GM19372 (cell line): ENCODE measurements around the gene MMP17.

Source experiments
- ATAC-seq: cut with Tn5 transposase; IDR thresholded peaks from one replicate; pipeline ENCODE4 v1.9.1; 2021; ENCODE audit warnings: mild to moderate bottlenecking, low read depth, moderate library complexity; ENCODE audit not compliant: unreplicated experiment

MMP17 gene

DNA sequence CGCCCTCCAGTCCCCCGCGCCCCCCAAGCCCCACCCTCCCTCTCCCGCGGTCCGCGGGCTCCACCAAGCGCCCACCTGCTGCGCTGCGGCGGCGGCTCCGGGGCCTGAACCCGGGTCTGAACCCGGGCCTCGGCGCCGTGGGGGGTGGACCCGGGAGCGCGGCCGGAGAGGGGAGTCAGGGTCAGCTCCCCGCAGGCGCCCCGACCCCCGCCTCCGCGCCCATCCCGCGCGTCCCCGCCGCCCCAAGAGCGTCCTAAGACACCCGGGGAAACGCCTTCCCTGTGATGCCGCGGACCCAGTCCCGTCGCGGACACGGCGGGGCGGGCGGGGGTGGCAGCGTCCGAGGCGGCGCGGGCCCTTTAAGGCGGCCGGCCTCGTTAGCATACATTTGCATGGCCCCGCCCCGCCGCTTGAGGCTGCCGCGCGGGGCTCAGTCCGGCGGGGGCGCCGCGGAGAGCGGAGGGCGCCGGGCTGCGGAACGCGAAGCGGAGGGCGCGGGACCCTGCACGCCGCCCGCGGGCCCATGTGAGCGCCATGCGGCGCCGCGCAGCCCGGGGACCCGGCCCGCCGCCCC is at the start of gene MMP17:
MMP17 (plus strand) TSS at position 433 of the 574 bp plus-strand sequence; CDS start at position 535, 102 bp downstream.
- ATAC-seq, result no peak

DNA sequence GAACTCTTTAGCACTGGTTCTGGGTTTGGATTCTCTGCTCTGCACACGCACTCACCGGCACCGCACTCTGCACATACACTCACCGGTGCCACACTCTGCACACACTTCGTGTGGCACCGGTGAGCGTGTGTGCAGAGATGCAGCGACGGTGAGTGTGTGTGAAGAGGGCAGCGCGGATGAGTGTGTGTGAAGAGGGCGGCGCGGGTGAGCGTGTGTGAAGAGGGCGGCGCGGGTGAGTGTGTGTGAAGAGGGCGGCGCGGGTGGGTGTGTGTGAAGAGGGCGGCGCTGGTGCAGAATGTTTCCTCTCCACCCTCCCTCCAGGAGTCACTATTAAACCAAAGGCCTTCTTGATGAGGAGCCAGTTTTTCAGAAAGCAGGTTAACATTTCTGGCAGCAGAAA is 49.2 kb upstream of the MMP17 start:
- ATAC-seq, result no peak

DNA sequence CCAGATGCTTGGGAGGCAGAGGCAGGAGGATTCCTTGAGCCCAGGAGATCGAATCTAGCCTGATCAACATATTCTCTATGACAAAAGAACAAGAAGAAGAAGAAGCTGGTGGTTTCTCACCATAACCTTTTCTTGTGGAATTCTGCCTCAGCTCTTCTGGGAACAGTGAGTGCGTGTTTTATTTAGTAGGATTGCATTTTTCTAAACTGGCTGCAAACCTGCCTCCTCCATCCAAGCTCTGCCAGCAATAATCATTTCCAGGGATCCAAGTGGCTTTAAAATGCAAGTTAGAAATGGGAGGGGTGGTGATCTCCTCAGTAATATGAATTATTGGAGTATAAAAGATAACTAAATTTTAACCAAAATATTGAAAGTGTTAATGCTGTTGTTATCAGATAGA is 46.1 kb upstream of the MMP17 start:
- no peak for ATAC-seq

DNA sequence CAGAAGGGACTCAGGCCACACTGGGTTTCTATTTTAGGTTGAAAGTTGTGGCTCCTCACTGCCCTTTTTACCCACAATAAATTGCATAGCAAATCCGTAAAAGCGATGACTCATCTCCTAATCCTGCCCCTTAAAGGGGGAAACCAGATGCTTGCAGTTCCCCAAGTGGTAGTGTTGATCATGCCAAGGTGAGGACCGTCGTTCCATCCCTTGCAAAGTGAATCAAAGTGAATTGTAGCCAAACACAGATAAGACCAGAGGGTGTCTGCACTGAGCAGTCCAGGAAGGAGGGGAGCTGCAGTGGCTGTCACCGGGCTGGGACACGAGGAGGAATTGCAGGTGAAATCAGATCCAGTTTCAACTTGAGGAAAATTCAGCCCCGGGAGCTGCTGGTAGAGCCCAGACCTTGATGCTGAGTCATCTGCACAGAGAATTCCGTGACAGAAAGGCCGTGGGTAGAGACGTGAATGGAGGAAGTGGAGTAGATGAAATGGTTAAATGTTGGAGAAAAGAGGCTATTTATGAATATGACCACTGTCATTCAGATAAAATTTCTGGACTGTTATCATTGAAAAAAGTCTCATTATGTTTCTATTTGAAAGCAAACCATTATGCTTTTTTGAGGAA is 44.2 kb upstream of the MMP17 start:
- no peak for ATAC-seq

DNA sequence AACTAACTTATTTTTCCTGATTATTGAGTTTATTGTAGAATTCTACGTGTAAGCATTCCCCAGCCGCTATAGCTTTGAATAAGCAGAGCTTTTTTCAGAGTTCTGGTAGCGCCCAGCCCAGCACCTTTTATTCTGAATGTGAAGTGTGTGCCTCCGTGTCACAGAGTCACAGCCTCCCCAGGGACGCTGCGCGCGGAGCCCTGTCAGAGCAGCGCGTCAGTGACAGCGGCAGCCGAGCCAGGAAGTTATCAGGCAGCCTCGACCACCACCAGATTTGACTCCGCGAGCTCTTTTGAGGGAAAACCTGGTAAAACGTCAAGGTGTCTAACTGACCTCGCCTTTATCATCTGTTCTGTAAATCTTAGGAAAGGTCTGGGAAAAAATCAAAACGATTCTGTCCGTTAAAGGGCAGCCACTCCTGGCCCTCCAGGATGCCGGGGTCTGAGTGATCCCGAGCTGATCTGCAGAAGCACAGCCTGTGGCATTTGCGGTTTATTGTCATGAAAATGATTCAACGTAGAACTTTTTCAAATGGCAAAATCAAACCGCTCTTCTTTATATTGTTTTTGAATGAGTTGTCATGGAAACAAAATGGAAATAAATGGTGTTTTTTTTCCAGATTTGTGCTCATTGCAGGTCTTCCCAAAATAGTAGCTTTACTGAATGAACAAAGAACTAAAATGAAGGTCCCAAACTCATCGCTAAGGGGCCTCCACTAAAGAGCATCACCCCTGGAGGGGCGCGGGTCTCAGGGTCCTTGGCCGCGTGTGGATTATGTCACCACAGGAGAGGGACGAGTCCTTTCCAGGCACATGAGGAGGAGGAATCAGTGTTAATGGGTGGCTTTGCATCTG is 43.1 kb upstream of the MMP17 start:
- ATAC-seq, result no peak

DNA sequence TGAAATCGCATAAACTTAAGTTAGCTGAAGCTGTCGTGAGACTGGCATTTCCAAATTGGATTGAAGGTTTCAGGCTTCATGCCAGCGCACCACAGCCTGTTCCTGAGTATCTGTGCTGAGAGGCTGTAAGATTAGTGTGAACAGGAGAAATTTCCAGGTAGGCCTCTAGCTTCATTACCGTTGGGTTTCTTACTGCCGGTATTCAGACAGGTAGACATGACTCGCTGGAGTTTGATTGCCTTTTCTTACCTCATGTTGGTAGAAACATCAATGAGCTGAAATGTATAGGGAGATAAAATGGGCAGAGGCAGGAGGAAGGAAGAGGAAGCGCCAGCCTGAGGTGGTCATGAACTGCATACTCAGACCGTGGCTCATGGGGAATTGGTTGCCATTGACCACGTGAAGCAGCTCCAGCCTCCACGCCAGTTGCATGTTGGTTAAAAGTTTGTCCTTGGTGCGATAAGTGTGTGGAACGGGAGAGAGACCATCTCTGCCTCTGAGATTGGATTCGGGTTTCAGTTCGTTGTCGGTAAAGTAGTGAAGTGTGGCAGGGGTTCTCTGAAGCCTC is 42.3 kb upstream of the MMP17 start:
- ATAC-seq, result no peak

DNA sequence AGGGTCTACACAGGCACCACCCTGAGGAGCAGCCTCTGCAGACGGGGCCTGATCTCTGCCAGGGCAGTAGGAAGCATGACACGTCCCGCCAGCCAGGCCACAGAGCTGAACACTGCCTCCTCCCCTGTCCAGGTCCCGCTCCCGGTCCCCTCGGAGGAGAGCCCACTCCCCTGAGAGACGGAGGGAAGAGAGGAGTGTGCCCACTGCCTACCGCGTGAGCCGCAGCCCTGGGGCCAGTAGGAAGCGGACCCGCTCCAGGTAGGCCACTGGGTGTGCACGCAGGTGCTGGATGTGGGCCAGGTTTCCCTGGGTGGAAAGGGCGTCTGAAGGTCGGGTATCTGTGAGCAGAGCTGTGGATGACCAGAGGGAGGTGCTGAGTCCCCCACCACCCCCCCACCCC is 41.9 kb upstream of the MMP17 start:
- ATAC-seq, result no peak

DNA sequence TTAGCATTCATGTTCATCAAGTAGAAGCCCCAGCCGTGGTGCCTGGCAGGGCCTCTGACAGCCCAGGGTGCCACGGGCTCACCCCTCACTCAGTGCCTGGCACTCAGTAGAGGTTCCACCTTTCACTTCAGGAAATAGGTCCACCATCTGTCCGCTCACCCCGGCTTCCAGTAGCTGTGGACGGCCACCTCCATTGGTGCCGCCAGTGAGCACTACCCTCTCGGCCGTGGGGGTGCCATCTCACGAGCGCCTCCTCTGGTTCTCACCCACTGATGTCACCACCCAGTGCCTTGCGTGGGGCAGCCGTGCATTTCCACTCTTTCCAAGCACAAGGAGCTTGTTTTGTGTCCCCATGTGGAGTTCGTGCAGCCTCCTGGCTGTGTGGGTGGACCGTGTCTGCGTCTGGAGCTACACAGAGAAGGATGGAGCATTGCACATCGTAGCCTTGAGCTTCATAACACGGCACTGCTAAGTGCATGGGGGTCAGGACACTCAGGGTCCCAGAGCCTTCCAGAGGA is 41.0 kb upstream of the MMP17 start:
- ATAC-seq, result no peak

DNA sequence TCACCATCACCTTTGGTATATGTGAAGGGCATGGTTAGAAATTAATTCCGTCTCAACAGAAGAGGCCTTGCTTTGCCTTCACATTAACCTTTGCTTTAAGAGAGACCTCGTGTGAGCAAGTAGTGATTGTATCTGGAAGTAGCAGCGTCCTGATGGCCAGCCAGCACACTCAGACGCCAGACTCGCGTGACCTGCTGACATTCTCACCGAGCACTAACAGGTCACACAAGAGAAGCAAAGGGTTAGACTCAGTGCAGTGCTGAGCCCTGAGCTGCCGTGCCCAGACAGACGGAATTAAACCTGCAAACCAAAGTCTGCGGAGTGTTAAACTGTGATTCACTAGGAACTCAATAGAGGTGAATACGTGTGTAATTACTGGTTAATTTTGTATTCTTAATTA is 40.1 kb upstream of the MMP17 start:
- ATAC-seq, result no peak

DNA sequence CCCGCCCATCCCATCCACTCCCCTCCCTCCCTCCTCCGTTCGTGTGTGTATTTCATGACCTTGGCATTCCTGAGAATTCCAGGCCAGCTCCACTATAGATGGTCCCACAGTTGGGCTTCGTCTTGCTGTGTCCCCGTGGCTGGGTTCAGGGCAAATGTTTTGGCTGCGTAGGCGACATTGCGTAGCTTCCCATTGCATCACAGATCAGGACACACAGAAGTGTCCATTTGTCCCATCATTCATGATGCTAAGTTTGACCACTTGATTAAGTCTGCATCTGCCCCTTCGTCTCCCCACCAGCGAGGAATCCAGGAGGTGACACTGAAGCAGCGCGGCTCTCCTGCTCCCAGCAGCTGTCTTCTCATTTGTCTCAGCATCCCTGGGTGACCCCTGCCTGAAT is 38.6 kb upstream of the MMP17 start:
- no peak for ATAC-seq

DNA sequence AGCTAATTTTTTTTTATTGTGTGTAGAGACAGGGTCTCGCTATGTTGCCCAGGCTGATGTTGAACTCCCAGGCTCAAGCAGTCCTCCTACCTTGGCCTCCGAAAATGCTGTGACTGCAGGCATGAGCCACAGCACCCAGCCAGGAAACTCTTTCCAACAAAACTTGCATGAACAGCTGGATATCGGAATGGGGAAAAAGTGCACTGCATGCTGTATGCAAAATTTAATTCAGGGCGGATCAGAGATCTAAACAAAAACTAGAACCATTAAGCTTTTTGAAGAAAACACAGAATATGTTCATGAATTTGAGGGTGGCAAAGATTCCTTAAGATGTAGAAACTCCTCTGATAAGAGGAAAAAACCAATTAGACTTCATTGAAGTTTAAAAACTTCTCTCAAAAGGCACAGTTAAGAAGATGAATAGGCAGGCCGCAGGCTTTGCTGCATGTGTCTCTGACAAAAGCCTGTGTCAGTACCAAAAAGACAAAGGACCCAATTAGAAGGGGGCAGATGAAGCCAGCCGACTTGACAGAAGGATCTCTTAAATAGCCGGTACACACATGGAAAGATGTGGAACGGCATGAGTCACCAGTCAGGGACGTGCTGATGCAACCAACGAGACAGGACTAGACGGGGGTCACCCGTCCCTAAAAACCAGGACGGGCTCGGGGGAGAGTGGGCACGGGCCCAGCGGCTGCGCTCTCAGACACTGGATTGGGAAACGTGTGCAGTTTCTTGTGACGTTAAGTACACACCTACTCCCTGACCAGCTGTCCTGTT is 34.8 kb upstream of the MMP17 start:
- ATAC-seq, result no peak

DNA sequence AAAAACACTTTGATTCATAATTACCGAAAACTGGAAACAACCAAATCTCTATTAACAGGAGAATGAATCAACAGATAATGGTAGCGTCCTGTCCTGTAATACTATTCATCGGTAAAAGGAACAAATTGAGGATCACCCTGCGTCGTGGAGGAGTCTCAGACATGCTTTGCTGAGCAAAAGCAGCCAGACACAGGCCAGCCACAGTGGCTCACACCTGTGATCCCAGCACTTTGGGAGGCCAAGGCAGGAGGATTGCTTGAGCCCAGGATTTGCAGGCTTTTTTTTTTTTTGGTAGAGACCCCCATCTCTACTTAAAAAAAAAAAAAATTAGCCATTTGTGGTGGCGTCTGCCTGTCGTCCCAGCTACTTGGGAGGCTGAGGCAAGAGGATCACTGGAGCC is 34.1 kb upstream of the MMP17 start:
- ATAC-seq, result no peak

DNA sequence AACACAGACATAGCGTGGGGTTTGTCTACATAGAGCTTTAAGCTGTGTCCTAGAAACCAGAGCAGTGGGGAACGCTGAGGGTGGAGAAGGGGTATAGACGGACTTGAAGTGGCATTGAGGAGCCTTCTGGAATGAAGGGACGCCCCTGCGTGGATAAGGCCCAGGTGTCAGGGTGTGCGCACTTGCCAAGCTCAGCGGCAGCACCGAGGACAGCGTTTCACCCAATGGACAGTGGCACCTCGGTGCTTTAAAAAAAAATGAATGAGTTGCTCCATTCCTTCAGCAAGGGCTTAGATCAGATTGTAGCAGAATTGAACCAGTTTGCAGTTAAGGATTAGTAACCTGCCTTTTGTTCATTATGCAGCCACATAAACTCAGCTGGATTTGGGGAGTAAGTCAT is 33.6 kb upstream of the MMP17 start:
- ATAC-seq, result no peak

DNA sequence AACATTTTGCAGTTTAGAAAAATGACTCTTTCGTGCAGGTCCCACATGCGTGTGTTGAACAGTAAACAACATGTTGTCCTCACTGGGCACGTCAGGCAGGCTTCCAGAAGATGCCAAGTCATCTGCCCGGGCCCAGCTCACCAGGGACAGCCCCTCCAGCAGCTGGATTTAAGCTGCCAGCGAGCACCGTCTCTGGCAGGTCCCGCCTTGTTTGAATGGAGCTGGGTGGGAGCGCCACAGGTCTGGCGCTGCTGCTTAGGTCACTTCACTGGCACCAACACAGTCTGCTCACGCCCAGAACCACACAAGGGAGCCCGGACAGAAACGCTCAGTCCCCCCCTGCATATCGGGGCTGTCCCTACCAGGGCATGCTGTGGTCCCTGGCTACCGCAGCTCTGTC is 33.1 kb upstream of the MMP17 start:
- no peak for ATAC-seq

DNA sequence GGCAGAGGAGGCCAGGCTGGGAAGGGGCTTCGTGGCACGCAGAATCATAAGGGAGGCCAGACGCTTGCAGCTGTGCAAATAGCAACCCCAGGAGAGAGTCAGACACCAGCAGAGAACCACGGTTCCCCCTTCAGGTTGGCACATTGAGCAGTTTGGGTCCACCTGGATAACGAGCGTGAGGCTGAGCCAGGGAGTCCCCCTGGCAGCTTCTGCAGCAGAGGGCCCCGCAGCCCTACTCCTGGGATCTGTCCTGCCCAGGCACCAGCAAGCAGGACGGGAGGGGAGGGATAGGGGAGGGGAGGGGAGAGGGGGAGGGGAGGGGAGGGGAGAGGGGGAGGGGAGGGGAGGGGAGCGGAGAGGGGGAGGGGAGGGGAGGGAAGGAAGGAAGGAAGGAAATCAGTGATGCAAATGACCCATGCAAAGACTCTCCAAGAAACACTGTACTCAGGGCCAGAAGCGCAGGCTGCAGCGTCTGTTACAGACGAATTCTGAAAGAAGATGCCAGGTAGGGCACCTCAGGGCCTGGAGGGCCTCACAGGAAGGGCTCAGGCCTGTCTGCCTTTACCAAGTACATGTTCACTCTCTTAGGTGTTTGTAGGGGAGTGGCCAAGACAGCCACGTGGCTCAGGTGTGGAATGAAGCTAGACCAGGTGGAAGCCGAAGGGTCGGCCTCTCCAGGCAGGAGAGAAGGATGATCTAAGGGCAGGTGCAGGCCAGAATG is 32.3 kb upstream of the MMP17 start:
- ATAC-seq, result no peak

DNA sequence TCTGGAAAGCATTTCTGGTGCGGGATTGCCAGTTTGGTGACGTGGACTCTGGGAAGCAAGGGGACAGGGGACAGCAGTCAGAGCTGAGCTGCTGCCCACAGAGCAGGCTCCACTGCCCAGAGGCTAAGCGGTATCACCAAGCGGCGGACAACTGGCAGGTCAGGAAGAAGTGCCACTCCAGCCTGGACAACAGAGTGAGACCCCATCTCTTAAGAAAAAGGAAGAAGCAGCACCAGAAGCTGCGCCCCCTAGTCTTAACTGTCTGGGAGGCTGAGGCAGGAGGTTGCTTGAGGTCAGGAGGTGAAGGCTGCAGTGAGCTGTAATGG is 31.8 kb upstream of the MMP17 start:
- ATAC-seq, result no peak

DNA sequence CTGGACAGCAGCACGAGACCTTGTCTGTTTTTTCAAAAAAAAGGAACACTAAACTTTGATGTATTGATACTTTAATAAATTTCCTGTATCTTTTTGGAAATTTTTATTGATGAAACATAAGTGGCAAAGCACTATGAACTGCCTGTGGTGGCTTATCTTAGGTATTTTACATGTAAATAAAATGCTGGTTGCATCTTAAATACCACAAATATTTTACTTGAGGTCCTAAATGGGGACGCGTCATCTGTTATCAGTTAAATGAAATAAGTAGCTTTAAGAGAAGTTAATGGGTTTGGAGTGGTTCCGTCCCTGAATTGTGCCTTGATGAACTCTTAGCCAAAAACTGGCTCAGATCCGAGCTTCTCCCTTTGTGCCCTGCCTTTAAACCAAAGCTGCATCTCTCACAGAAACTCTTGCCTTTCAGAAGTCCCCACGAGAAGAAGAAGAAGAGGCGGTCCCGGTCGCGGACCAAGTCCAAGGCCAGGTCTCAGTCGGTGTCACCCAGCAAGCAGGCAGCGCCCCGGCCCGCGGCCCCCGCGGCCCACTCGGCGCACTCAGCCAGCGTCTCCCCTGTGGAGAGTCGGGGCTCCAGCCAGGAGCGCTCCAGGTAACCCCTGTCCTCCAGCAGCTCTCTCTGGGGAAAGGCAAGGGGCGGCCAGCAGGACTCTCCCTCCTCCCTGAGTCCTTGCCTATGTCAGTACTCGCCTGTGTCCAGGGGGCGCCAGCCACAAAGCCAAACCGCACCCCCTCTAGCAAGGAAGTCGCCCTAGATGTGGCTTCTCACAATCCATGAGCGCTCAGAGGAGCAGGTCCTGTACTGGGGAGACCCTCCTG is 31.2 kb upstream of the MMP17 start:
- ATAC-seq, result no peak

DNA sequence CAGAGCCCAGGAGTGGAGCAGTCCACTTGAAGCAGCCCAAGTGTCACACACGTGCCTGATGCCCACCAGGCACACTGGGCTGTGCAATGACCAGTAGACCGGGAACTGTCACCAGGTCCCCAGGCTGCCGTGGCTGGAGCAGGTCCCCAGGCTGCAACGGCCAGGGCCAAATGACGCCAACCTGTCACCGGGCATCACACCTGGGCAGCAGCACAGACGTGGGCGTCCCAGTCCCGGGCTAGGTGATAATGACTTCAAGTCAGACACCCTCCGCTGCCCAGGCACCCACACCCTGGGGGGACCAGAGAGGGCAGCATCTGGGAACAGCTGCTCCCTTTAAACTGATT is 30.6 kb upstream of the MMP17 start:
- ATAC-seq, result no peak

DNA sequence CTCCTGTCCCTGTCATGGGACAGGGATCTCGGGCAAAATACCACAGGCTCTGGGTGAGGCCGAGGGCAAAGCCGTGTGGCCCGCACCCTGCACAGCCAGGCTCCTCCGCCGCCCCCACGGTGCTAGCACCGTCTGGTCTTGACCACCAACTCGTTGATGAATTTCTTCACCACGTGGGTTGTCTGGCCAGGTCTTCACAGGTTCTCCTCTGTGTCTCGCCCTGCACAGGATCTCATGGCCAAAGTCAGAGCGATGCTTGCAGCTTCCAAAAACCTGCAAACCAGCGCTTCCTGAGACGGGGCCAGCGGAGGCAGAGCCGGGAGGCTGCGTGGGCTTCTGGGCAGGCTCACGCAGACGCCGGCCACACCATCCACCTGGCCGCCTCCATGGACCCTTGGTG is 29.0 kb upstream of the MMP17 start:
- no peak for ATAC-seq
